ENCODE results near the gene KAT6B.
"Not testable (repeated sequence)": the region's sequence is repeated elsewhere in the genome, so short reads cannot be mapped to it uniquely, and the experiment has no call there.

Gene KAT6B

GRCh38 chr10:74863551-74863950 is 37.2 kb downstream of the KAT6B start:
- DNase-seq = no peak

DNA sequence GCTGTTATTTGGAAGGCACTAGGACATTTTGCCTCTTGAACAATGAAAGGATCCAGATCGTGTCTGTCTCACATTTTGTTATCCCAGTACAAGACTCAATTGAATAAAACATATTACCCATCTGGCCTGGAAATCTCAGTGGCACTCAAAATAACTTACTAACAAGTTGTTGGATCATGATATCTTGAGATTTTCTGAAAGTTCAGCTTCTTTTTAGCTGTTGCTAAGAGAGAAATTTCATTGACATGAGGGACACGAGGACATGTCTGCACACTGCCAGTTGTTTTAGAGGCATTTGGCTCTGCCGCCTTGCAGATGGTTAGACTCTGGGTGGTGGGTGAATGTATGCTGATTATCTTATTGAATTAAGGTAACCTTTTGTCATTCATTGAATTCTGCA is 41.0 kb downstream of the KAT6B start:
- no peak for DNase-seq

DNA sequence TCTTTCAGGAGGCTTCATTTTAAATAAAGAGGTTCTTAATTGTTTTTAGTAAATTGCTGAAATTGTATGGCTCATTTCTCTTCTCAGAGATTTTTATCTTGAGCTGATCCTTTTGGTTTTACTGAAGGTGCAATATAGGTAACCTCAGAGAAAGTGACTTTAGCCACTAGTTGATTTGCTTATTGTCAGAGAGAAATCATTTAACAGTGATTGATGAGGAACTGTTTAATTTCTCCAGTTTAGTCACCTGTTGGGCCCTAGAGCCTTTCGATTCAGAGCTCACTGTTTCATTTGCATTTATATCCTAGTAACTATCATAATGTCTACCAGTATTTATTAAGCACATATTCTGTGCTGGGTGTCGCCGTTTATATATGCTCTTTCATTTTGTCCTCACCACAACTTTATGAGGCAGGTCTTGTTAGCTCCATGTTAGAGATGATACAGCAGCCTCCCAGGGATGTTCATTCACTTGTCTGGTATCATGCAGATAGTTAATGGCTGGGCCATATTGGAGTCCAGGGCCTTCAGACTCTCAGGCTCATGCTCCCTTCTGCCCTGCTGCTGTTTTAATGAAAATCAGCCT is 42.1 kb downstream of the KAT6B start:
- DNase-seq = no peak

- DNase-seq = no peak
Measured at GRCh38 chr10:74869635-74870034, 43.2 kb downstream of the KAT6B start.

DNA sequence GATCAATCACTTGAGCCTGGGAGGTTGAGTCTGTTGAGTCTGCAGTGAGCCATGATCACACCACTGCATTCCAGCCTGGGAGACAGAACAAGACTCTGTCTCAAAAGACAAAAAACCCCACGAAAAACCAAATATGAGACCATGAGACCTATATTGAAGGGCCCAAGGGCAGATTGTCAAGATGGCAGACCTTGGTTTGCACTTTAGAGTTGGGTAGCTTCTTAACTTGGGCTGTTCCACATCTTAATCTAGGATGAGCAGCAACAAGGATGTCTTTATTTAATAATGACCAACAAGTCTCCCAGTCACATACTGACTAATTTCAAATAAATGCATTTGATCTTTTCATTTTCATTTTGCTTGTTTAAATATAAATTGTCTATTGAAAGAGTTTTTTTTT is 43.8 kb downstream of the KAT6B start:
- no peak for DNase-seq

DNA sequence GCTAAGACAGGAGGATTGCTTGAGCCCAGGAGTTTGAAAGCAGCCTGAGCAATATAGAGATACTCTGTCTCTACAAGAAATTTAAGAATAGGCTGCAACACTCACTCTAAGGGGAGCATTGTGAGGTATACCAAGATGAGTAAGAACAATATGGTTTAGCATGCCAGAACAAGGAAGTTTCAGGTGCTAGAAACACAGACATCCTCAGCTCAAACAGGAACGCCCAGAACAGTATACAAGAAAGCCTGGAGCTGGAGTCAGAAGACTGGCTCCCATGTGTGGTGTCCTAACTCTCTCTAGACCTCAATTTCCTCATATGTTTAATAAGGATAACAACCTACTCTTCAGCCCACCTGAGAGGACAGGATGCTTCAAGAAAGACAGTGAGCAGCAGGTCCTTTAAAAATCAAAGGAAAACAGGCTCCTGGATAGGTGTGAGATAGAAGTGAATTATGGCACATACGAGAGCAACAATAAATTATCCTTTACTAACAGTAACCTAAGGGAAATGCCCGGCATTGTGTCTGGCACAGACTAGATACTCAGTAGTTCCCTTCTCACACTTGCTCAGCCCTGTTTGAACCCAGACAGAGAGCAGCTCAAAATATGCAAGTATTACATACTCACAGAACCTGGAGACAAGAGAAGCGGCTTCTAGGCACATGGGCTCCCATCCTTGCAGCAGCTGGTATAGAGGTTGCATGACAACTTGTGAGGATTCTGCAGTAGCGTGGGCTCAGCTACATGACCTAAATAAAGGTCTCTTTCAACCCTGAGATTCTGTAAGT is 45.4 kb downstream of the KAT6B start:
- DNase-seq = no peak

DNA sequence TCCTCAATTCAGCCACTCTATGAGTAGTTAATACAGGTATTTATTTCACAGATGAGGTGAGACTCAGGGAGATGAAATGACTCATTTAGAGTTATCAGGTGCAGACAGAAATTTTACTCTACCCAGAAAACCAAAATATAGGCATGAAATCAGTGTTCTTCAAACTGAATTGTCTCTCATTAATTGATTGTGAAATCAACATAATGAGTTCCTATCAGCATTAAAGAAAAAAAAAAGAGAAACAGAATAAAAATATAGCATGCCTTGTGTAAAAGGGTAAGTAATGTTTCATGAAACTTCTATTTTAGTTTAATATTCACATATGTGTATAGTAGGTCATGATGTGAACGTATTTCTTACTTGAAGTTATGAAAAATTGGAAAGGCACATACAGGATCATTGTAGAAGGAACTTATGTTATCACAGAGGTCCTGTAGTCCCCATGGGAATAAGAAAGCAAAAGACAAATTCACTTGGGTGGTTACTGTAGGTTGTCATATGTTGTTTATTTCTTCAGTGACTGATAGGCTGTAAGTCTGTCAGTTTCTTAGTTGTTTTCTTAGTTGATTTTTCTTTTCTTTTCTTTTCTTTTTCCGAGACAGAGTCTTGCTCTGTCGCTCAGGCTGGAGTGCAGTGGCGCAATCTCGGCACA is 47.5 kb downstream of the KAT6B start:
- no peak for DNase-seq

GRCh38 chr10:74874649-74875048 is 48.2 kb downstream of the KAT6B start:
- DNase-seq = no peak

DNA sequence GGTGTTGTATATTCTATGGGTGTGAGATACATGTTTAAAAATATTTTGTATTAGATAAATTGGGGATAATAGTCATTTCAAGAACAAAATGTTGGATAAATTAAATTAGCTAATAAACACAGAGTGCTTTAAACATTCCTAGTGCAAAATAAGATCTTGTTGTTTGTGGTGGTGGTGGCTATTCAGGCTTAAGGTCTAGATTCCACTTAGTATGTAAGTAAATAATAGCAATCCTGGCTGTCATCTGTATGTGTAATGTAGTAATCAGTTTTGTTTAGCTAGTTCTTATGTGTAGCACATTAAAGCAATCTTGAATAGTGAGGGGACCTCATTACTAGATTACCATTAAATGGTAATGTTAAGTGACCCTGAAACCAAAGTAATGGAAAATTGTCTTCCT is 48.7 kb downstream of the KAT6B start:
- DNase-seq = no peak

DNA sequence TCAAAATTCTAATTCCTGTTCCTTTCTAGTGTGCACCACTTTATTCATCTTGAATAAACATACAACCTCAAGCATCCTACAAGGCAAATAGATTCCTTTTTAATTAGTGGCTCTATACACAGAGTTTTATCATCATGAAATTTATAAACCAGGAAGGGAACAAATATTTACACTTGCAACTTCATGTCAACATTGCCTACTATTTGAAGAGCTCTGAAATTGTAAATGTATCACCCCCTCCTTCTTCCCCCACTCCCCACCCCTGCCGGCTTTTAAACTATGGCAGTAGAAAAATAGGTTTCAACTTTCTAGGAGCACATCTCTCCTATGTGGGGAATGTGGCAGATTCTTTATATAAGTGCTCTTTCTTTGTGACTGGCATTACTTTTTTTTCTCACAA is 49.6 kb downstream of the KAT6B start:
- DNase-seq = no peak

- DNase-seq = not testable (repeated sequence)
Measured at GRCh38 chr10:74877054-74877453, 50.7 kb downstream of the KAT6B start.

DNA sequence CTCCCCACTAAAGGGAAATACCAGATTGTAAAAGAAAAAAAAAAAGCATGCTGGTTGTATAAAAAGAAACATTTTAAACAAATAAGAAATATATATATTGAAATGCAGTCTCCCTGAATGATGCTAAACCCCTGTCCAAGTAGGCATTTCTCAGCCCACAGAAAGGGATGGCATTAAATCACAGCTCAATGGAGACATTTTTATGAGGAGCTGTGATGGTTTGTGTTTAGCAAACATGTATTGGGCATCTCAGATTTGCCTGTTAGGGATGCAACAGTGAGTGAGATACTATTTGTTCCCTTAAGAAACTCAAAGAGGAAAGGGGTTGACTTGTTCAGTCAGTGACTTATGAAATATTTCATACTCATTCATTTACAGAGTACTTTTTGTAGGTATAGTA is 51.5 kb downstream of the KAT6B start:
- no peak for DNase-seq

GRCh38 chr10:74880041-74880440 is 53.6 kb downstream of the KAT6B start:
- DNase-seq = no peak

DNA sequence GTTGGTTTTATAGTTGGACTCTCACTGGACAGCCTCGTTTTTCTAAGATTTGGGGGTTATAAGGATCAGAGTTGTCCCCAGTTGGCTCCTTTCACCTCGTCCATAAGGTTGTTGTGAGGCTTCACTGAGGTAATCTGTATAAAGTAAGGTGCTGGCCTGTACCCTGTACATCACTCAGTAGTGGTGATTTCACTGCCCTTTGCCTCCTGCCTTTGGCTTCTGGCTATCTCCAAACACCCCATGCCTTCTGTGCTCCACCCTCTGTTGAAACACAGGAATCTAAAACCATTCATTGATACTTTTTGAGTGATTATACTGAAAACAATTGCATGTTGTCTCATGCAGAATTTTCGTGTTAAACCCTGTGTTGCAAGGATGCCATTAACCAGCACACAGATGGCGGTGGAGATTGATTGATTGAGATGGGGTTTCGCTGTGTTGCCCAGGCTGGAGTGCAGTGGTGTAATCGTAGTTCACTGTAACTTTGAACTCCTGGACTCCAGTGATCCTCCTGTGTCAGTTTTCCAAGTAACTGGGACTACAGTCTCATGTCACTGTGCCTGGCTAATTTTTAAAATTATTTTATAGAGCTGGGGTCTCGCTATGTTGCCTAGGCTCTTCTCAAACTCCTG is 55.0 kb downstream of the KAT6B start:
- DNase-seq = no peak

DNA sequence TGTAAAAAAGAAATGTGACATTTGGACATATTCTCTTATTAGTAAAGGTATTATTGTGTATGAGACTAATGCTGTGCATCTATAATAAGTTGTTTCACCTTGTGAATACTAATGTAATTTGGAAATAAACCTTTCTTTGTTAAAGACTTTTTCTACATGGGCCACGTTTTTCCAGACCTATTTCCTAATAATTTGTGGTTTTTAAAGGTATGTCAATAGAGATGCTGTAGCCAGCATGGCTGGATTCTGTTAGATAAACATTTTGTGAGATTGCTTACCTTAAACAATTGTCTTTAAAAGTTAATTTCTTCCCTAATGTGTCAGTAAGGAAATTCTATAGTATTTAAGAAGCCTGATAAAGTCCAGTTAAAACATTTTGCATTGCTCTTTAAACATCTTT is 56.0 kb downstream of the KAT6B start:
- DNase-seq = no peak

DNA sequence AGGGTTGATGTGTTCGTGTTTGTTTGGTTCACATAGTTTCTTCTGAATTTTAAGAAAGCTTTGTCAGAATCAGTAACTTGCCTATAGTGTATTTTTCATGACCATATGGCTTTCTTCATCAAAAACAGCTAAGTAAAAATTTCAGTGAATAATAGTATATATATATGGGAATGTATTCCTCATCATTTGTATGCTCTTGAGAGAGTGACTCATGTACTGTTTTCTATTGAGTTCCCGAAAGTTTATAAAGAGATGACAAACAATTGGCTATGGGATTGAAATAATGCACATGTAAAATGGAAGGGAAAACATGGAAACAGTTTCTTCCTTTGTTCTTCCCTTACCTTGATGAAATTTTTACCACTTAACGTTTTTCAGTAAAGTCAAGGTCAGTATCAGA is 56.4 kb downstream of the KAT6B start:
- no peak for DNase-seq

DNA sequence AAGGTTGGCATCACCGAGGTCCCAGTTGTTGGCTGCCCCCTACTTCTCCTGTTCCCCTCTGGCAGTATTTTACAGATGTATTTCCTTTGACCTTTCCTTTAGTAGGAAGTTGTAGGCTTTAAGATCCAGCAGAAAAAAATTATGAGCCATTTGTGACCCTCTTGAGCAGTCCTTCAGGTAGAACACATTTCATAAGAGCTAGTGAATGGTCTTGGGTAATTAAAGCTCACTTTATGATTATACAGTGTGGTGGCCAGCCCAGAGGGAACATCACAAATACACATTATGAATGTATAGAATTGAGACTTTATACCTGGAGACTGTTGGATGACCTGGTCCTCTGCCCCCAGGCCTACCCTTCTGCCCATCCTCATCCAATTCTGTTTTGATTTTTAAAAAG is 57.0 kb downstream of the KAT6B start:
- DNase-seq = no peak

- no peak for DNase-seq
Measured at GRCh38 chr10:74887614-74888284, 61.3 kb downstream of the KAT6B start.

- no peak for DNase-seq
Measured at GRCh38 chr10:74888962-74889661, 62.7 kb downstream of the KAT6B start.

DNA sequence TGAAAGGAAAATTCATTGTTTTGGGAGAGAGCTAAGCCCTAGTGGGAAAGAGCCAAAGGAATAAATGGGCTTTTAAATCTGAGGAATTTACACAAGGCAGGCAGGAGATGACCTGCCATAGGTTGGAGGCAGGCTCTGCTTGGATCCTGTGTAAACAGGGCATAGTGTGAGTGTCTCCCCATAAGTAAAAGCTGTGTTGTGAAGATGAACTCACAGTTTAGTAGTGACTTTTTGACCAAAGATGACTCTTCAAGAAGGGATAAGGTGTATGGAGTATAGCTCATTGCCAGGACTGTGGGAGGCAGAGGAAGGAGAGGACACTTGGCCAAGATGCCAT is 63.2 kb downstream of the KAT6B start:
- no peak for DNase-seq

DNA sequence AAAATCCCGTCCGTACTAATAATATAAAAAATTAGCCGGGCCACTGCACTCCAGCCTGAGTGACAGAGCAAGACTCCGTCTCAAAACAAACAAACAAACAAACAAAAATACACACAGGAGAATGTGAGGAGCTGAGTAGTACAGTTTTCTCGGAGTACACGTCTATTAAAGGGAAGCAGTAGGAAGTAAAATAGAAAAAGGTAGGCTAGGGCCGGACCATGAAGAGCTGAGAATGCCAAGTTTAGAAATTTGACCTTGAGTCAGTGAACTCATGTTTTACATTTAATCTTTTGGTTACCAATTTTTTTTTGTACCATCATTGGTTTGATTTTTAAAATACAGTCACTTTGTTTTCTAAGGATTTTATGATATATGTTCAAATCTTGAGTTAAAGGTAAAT is 64.1 kb downstream of the KAT6B start:
- DNase-seq = no peak

- no peak for DNase-seq
Measured at GRCh38 chr10:74891053-74891452, 64.7 kb downstream of the KAT6B start.

GRCh38 chr10:74892839-74893238 is 66.4 kb downstream of the KAT6B start:
- no peak for DNase-seq
